Measurements from ENCODE around the gene KDELR3.

Gene KDELR3

GRCh38 chr22:38467904-38468442, at the start of gene KDELR3:
Gene KDELR3, plus strand, starts transcription at chr22:38468096. Its CDS starts 138 bp downstream, at chr22:38468234.
- no peak for DNase-seq

- DNase-seq: no peak
These were observed 49.3 kb upstream of the KDELR3 start for GRCh38 chr22:38418589-38418988.

GRCh38 chr22:38419121-38419857, 48.6 kb upstream of the KDELR3 start:
- no peak for DNase-seq

GRCh38 chr22:38419858-38420160, 48.1 kb upstream of the KDELR3 start:
- no peak for DNase-seq

GRCh38 chr22:38420734-38421133, 47.2 kb upstream of the KDELR3 start:
- no peak for DNase-seq

GRCh38 chr22:38422611-38423511, 45.0 kb upstream of the KDELR3 start:
- no peak for DNase-seq

- DNase-seq: no peak
These were observed 44.1 kb upstream of the KDELR3 start for GRCh38 chr22:38423512-38424503.

- no peak for DNase-seq
These were observed 43.3 kb upstream of the KDELR3 start for GRCh38 chr22:38424525-38425080.

- DNase-seq: no peak
These were observed 41.3 kb upstream of the KDELR3 start for GRCh38 chr22:38426628-38427027.

- no peak for DNase-seq
These were observed 40.4 kb upstream of the KDELR3 start for GRCh38 chr22:38427465-38427864.

- no peak for DNase-seq
These were observed 40.0 kb upstream of the KDELR3 start for GRCh38 chr22:38427940-38428339.

GRCh38 chr22:38428714-38429113, 39.2 kb upstream of the KDELR3 start:
- DNase-seq: no peak

GRCh38 chr22:38429499-38430068, 38.3 kb upstream of the KDELR3 start:
- DNase-seq: no peak

GRCh38 chr22:38431266-38432010, 36.5 kb upstream of the KDELR3 start:
- no peak for DNase-seq

GRCh38 chr22:38432264-38432663, 35.6 kb upstream of the KDELR3 start:
- no peak for DNase-seq

- DNase-seq: no peak
These were observed 34.0 kb upstream of the KDELR3 start for GRCh38 chr22:38433871-38434270.

GRCh38 chr22:38435010-38435409, 32.9 kb upstream of the KDELR3 start:
- no peak for DNase-seq

GRCh38 chr22:38435965-38436364, 31.9 kb upstream of the KDELR3 start:
- DNase-seq: no peak

GRCh38 chr22:38436629-38437395, 31.1 kb upstream of the KDELR3 start:
- DNase-seq: no peak

GRCh38 chr22:38437416-38437815, 30.5 kb upstream of the KDELR3 start:
- DNase-seq: no peak

Data from cerebellar nuclear complex (tissue), 1 donor.